GM21423 (cell line): ENCODE data around the gene GRIK4.
"Not testable (repeated sequence)": the region's sequence is repeated elsewhere in the genome, so short reads cannot be mapped to it uniquely, and the experiment has no call there.

Source experiments
- ATAC-seq: cut with Tn5 transposase; IDR thresholded peaks from one replicate; pipeline ENCODE4 v1.9.1; 2021; ENCODE audit warnings: mild to moderate bottlenecking, moderate library complexity; ENCODE audit not compliant: unreplicated experiment

GRIK4 gene, protein sequence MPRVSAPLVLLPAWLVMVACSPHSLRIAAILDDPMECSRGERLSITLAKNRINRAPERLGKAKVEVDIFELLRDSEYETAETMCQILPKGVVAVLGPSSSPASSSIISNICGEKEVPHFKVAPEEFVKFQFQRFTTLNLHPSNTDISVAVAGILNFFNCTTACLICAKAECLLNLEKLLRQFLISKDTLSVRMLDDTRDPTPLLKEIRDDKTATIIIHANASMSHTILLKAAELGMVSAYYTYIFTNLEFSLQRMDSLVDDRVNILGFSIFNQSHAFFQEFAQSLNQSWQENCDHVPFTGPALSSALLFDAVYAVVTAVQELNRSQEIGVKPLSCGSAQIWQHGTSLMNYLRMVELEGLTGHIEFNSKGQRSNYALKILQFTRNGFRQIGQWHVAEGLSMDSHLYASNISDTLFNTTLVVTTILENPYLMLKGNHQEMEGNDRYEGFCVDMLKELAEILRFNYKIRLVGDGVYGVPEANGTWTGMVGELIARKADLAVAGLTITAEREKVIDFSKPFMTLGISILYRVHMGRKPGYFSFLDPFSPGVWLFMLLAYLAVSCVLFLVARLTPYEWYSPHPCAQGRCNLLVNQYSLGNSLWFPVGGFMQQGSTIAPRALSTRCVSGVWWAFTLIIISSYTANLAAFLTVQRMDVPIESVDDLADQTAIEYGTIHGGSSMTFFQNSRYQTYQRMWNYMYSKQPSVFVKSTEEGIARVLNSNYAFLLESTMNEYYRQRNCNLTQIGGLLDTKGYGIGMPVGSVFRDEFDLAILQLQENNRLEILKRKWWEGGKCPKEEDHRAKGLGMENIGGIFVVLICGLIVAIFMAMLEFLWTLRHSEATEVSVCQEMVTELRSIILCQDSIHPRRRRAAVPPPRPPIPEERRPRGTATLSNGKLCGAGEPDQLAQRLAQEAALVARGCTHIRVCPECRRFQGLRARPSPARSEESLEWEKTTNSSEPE

DNA sequence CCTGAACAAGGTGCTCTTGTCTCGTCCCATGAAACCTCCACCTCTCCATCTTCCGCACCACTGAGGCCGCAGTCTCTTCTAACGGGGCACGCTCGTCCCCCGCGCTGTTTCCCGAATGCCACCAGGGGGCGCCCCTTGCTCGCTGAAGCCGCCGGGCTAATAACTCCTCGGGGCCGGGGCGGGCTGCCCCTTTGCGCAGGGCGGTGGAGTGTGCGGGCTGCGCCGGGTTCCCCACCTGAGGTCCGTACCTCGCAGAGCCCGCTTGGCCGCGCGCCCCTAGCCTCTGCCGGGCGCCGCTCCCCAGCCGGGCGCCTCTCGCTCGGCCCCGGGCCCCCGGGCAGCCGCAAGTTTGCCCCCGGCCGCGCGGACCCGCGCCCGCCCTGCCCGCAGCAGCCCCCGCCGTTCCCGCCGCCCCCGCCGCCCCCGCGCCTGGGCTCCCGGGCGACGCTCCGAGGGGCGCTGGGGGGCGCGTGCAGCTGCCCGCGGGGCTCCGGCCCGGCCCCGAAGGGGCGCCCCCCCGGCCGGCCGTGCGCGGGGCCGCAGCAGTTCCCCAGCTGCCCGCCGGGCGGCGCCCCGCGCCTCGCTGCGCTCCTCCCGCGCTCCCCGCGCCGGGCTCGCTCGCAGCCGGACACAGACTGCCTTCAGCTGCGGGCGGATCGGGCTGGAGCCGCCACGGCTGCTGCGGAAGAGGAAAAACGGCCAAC is at the start of gene GRIK4:
TSS of gene GRIK4 (plus strand) at position 633 of the 704 bp plus-strand sequence. CDS start 148,571 bp downstream, outside the sequence.
- ATAC-seq: peak; percentile 79

DNA sequence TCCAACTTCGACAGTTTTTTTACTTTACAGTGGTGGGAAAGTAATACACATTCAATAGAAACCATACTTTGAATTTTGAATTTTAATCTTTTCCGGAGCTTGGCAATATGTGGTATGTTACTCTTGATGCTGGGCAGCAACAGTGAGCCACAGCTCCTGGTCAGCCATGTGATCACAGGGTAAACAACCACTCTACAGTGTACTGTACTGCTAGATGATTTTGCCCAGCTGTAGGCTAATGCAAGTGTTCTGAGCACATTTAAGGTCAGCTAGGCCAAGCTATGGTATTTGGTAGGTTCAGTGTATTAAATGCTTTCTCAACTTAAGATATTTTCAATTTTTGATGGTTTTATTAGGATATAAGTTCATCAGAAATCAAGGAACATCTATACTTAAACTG is 48.7 kb upstream of the GRIK4 start:
- no peak for ATAC-seq

DNA sequence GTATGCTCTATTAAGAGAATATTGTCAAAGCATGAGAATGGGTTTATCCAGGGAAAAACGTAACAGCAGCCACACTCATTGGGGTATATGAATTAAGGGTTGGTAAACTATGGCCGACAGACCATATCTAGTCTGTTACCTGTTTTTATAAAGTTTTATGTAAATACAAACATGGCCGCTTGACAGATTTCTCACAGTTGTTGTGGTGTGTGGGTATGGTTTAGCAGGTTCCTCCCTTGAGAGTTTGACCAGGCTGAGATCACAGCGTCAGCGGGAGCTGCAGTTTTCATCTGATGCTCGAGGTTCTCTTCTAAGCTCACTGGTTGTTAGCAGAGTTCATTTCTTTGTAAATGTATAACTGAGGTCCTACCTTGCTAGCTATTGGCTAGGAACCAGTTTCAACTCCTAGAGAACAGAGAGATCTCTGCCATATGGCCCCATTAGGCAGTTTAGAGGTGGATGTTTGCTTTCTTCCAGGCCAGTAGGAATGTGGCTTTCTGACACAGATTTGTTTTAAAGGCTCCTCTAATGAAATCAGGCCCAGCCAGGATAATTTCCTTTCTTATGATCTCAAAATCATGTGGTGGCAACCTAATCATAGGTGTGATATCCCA is 45.5 kb upstream of the GRIK4 start:
- no peak for ATAC-seq

DNA sequence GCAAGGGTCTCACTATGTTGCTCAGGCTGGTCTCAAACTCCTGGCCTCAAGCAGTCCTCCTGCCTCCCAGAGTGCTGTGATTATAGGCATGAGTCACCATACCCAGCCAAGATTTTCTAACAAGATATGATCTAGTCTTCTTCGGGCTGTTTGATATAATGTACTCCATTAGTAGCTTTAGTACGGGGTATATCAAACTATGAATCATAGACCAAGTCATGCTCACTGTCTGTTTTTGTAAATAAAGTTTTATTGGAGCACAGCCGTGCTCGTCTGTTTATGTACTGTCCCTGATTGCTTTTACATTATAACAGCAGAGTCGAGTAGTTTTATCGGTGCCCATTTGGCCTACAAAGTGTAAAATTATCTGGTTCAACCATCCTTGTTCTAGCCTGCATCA is 43.9 kb upstream of the GRIK4 start:
- no peak for ATAC-seq

DNA sequence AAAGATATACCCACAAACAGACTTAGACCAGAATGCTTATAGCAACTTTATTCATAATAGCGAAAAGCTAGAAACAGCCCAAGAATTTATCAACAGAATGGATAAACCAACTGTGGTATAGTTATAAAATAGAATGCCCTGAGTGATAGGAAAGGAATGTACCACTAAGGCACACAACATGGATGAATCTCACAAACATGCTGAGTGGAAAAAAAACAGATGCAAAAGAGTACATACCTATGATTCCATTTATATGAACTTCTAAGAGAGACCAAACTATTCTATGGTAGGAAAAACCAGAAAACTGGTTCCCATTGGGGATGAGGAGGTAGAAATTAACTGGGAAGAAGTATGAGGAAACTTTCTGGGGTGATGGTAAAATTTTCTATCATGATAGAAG is 40.4 kb upstream of the GRIK4 start:
- no peak for ATAC-seq

DNA sequence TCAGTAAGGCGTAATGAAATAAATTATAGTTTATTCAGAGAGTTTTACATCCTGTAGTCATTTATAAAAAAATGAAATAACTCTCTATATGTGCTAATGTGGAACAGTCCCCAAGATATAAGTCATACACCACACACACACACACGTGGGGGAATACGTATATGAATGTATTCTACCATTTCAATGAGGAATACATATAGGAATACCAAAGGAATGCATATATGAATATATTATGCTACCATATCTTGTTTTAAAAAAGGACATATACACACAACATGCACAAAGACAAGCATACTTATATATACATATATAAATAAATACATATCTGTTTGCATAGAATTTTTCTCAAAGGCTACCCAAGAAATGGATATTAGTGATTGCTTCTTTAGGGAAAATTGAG is 39.6 kb upstream of the GRIK4 start:
- ATAC-seq: no peak

DNA sequence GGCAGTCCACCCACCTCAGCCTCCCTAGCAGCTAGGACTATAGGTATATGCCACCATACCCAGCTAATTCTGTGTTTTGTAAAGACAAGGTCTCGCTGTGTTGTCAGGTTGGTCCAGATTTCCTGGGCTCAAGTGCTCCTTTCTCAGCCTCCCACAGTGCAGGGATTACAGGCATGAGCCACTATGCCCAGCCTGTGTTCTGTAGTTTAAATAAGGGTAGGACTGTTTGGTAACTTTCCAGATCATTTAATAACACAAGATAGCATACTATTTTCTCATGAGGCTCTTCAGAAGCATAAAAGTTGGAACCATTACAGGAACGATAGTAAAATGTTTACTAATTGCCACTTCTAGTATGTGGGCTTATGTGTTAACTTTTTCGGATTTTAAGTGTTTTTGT is 38.0 kb upstream of the GRIK4 start:
- no peak for ATAC-seq

DNA sequence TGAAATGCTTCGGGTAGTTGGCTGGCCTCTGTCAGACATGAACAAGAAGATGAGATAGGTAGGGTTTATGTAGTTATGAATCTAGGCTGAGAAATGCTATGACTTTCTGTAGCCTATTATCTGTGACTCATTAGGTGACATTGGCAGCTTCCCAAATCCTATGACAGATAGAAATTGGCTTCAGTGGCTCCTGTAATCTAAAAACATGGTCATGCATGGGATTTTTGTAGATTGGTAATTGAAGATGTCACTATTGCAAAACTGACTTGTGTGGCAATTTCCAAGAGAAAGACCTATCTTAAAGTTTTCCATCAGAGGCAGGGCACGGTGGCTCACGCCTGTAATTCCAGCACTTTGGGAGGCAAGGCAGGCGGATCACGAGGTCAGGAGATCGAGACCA is 29.4 kb upstream of the GRIK4 start:
- ATAC-seq: no peak

DNA sequence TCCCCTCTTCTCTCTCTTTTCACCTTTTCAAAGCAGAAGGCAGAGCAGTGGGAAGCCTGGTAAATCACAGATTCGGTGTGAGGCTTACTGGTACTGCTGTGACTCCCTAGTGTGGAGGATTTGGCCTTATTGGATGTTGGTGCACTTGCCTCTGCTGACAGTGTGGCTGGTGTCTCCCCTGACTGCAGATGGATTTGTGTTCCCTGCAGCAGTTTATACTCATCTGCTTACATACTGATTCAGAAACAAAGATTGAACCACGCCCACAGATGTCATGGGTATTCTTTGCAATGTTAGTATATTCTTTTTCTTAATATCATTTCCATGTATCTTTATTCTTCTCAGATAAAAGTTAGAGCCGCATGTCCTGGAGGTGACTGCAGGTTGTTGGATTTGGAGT is 26.8 kb upstream of the GRIK4 start:
- ATAC-seq: no peak

DNA sequence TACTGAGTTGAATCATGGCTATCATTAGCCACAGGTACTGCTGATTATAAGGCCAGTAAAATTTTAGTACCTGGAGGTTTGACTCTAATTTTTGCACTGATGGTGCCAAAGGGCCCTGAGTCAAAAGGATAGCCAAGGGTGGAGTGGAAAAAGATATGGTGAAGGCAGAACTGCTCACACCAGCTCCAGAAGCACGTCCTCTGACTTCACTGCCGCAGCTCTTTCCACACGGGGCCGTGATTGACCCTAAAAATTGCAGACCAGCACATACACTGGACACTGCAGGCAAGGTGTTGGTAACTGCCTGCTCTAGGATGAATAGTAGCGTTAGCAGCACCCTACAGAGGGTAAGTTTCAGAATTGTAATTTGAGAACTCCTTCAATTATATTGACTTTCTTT is 25.4 kb upstream of the GRIK4 start:
- no peak for ATAC-seq

DNA sequence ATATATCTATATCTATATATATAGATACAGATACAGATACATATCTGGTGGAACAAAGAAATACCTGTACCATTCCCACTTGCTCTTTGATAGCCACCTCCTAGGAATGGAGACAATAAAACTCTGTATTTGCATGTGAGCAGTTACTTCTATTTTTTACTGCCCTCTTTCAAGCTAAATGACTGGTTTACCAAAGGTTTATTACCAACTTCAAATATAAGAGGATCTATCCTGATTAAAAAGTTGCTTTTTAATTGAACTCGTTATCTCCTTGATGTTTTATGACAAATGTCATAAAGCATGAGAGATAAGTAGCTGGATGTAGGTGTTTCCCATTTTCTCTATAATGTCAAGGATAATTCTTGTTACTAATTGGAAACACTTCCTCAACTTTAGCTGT is 21.7 kb upstream of the GRIK4 start:
- no peak for ATAC-seq

DNA sequence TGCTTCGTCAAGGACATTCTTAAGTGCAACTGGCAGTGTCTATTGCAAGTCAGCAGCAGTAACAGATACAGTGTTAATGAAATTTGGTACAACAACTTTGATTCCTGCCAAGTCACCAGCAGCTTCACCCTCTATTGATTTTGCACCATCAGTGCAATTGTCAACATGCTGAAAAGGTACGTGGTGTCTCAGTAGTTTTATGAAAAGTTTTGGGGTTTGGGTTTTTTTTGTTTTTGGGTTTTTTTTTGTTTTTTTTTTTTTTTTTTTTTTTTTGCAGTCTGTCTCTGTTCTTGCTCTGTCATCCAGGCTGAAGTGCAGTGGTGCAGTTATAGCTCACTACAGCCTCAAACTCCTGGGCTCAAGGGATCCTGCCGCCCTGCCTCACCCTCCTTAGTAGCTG is 19.1 kb upstream of the GRIK4 start:
- ATAC-seq: no peak

DNA sequence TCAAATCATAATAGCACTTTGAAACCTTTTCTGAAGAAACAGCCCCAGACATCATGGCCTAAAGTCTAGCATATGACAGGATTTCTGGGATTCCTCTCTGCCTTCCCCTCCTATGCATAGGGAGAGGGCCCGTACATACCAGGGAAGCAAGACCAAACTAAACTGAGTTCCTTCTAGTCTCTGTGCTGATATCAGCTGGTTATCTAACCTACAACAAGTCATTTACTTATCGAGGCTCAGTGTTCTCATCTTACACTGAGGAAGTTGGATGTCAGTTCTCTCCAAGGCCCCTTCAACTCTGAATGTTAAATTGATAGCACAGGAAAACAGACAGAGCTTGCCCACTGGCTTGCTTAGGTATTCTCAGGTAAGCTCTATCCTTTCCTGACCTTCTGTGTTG is 17.0 kb upstream of the GRIK4 start:
- no peak for ATAC-seq

DNA sequence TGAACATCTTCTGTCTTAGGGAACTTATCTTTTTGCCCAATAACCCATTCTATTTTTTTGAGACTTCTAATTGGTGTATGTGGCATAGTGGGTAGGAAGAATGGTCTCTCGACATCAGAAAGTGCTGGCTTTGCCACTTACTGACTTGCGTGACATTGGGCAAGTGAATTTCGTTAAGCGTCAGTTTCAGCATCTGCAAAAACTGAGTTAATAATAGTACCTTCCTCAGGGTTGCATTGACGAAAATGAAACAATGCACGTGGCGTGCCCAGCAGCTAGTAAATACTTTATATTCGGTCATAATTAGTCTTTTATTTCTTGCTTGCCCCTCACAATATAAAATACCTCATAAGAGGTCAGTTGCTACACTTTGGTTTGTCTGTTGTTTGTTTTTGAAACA is 12.5 kb upstream of the GRIK4 start:
- no peak for ATAC-seq

DNA sequence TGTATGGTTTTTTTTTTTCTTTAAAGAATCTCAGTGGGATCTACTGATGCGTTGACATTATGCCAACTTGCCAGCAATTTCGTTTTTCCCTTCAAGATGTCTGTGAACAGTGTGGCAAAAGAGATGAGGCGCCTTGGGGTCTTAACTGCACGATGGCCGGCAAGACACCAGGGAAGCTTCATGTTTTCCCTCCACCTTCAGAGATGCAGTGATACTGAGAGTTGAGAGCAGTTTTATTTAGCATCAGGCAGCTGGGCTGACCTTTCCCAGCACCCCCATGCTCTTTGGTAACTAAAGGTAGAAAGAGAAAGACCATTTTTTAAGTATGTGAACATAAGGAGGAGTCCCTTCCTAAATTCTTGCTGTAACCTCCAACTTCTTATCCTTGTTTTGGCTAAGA is 11.7 kb upstream of the GRIK4 start:
- ATAC-seq: no peak

DNA sequence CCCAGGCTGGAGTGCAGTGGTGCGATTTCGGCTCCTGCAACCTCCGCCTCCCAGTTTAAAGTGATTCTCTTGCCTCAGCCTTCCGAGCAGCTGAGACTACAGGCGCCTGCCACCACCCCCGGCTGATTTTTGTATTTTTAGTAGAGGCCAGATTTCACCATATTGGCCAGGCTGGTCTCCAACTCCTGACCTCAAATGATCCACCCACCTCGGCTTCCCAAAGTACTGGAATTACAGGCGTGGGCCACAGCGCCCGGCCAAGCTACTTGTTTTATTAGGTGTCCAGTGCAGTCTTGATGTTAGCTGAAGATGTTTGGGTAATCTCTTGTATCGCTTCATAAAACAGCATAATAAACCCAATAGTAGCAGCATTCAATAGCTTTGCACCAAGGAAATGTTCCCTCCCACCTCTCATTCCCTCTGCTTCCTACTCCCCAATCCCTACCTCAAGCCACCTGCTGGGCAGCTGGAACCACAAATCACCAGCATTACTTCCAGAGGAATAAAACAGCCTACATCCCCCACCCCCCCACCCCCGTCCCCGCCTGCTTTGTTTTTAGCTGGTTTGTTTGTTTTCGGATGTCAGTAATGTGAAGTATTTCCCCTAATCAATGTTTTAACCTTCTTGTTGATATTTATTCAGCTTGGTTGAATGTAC is 11.0 kb upstream of the GRIK4 start:
- ATAC-seq: no peak

DNA sequence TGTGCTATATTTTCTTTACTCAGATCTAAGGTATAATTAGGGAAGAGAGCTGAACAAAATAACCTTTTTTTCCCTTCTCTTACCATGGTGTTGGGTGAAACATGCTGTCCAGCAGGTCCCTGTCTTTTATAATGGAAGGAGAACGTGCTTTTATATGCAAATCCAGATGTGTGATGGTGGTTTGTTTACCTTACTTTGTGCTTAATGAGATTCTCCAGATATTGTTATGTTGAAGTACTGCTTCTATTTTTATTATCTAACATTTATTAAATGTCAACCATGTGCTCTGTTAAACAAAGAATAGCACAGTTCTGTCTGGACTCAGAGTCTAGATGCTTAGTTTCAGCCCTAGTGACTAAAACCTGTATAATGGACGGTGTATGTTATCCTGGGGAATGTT is 10.1 kb upstream of the GRIK4 start:
- ATAC-seq: no peak

DNA sequence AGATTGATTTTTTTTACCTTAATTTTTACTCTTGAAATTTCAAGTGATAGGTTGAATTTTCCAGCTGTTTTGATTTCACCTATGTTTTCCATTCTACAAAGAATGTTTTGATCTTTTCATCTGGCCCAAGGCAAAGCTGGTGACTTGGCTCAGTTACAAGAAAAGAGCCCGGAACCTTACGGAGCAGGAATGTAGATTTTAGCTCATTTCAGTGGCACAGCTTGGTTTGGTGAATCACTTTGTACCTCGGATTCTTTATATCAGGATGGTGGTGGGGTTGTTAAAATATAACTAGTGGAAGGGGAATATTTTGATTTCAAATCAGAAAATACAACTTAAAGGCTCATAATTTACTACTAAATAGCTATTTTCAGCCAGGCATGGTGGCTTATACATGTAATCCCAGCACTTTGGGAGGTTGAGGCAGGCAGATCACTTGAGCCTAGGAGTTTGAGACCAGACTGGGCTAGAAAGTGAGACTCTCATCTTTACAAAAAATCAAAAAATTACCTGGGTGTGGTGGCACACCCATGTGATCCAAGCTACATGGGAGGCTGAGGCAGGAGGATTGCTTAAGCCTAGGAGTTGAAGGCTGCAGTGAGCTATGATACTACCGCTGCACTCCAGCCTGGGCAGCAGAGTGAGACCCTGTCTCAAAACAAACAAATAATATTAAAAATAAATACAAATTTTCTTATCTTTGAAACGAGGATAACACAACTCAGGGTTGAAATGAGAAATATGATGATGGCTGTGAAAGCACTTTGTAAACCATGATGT is 9.4 kb upstream of the GRIK4 start:
- ATAC-seq: no peak

DNA sequence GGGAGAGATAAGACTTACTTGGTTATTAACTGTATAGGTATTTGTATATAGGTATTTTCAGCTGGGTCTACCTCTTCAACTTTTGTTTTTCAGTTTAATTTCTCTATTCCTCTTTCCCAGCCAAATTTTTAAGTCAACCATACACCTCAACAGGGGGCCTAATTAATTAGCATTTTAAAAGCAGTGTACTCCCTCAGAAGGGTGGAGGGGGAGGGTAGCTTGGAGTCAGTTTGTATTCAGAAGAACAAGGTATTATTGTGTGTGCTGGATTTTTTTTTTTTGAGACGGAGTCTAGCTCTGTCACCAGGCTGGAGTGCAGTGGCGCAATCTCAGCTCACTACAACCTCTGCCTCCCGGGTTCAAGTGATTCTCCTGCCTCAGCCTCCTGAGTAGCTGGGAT is 8.0 kb upstream of the GRIK4 start:
- ATAC-seq: not testable (repeated sequence)
